Bone marrow (tissue), 2 donors: ENCODE results near the gene ABHD12B.
"Not testable (repeated sequence)": the region's sequence is repeated elsewhere in the genome, so short reads cannot be mapped to it uniquely, and the experiment has no call there.

ENCODE experiments used
- DNase-seq, 2 donors: peaks; one replicate each; lab custom pipeline; 2025; lab: John Stamatoyannopoulos, UW

ABHD12B gene

GRCh38 chr14:50896421-50896820 lies 24.6 kb downstream of the ABHD12B start:
- DNase-seq, result not testable (repeated sequence)

GRCh38 chr14:50897005-50897404 lies 25.2 kb downstream of the ABHD12B start:
- not testable (repeated sequence) for DNase-seq

- no peak for DNase-seq
These were observed 25.9 kb downstream of the ABHD12B start for GRCh38 chr14:50897658-50898175.

- DNase-seq, result no peak
These were observed 29.5 kb downstream of the ABHD12B start for GRCh38 chr14:50901361-50901760.

GRCh38 chr14:50904719-50905118 lies 32.9 kb downstream of the ABHD12B start:
- no peak for DNase-seq

GRCh38 chr14:50906326-50907065 lies 34.6 kb downstream of the ABHD12B start:
- no peak for DNase-seq

- no peak for DNase-seq
These were observed 38.9 kb downstream of the ABHD12B start for GRCh38 chr14:50910495-50911420.

GRCh38 chr14:50917449-50917848 lies 45.6 kb downstream of the ABHD12B start:
- DNase-seq, result no peak

- DNase-seq, result not testable (repeated sequence)
These were observed 47.7 kb downstream of the ABHD12B start for GRCh38 chr14:50919524-50919923.

- no peak for DNase-seq
These were observed 48.8 kb downstream of the ABHD12B start for GRCh38 chr14:50920482-50921230.

GRCh38 chr14:50922803-50923202 lies 51.0 kb downstream of the ABHD12B start:
- no peak for DNase-seq

- no peak for DNase-seq
These were observed 52.4 kb downstream of the ABHD12B start for GRCh38 chr14:50924236-50924635.

GRCh38 chr14:50924843-50925242 lies 53.0 kb downstream of the ABHD12B start:
- no peak for DNase-seq

GRCh38 chr14:50926851-50927386 lies 55.1 kb downstream of the ABHD12B start:
- peak in 1 of 2 donors; percentile 90 for DNase-seq

GRCh38 chr14:50928002-50928635 lies 56.3 kb downstream of the ABHD12B start:
- peak; percentile 8 to 58 for DNase-seq

- DNase-seq, result no peak
These were observed 57.7 kb downstream of the ABHD12B start for GRCh38 chr14:50929506-50929905.

GRCh38 chr14:50931559-50931958 lies 59.7 kb downstream of the ABHD12B start:
- no peak for DNase-seq

GRCh38 chr14:50932156-50932555 lies 60.3 kb downstream of the ABHD12B start:
- no peak for DNase-seq

- DNase-seq, result no peak
These were observed 61.0 kb downstream of the ABHD12B start for GRCh38 chr14:50932592-50933495.
